OCI-LY3 (cell line): ENCODE measurements around the gene SLC44A1.

Experiments used
- H2AFZ ChIP-seq: fragments of 200-600, 300-600 bp; shearing (Covaris generic); 2 replicates; pipeline ENCODE4 v1.6.0; 2014; ENCODE audit warnings: antibody characterized with exemption, low read depth, low read length
- H3K27ac ChIP-seq: fragments of 200-600, 300-600 bp; sonication (generic); 2 replicates; pipeline ENCODE4 v1.5.1; 2014; ENCODE audit warnings: mild to moderate bottlenecking, low read length, moderate library complexity, mixed read lengths
- H3K27me3 ChIP-seq: fragments of 200-600, 300-600 bp; sonication (generic); 2 replicates; pipeline ENCODE4 v1.6.1; 2014; ENCODE audit warnings: low read depth, low read length, mixed read lengths
- H3K36me3 ChIP-seq: fragments of 200-600, 300-600 bp; sonication (generic); replicated peaks from 2 replicates; pipeline ENCODE3; 2014; ENCODE audit warnings: low read depth, low read length, mixed read lengths
- H3K4me1 ChIP-seq: fragments of 300-600, 200-600 bp; sonication (generic); 2 replicates; pipeline ENCODE4 v1.6.1; 2014; ENCODE audit warnings: low read length, mixed read lengths
- H3K4me2 ChIP-seq: fragments of 200-600, 300-600 bp; sonication (generic); 2 replicates; pipeline ENCODE4 v1.6.1; 2014; ENCODE audit warnings: low read length, mixed read lengths
- H3K4me3 ChIP-seq: fragments of 300-600, 200-600 bp; sonication (generic); 2 replicates; pipeline ENCODE4 v1.5.1; 2014; ENCODE audit warnings: antibody characterized with exemption, mild to moderate bottlenecking, low read length, moderate library complexity
- H3K79me2 ChIP-seq: fragments of 300-600, 200-600 bp; shearing (Covaris generic); 2 replicates; pipeline ENCODE4 v1.6.1; 2014; ENCODE audit warnings: mild to moderate bottlenecking, low read length, mixed read lengths
- H3K9ac ChIP-seq: fragments of 300-600, 200-600 bp; shearing (Covaris generic); 2 replicates; pipeline ENCODE4 v1.6.0; 2014; ENCODE audit warnings: mild to moderate bottlenecking, low read length, moderate library complexity
- H3K9me3 ChIP-seq: fragments of 200-600, 300-600 bp; shearing (Covaris generic); 2 replicates; pipeline ENCODE4 v1.6.1; 2014; ENCODE audit warnings: low read length, mixed read lengths; ENCODE audit not compliant: insufficient read depth
- H4K20me1 ChIP-seq: fragments of 200-600, 300-600 bp; sonication (generic); 2 replicates; pipeline ENCODE4 v1.6.1; 2016; ENCODE audit warnings: low read length, mixed read lengths; ENCODE audit not compliant: insufficient read depth
- EZH2phosphoT487 ChIP-seq: fragments of 200-600 bp; shearing (Covaris generic); IDR thresholded peaks from 2 replicates; pipeline ENCODE4 v1.6.1; 2018; ENCODE audit warnings: antibody characterized with exemption, mixed run types, low read depth
- TF ChIP-seq, protein P1 (sequence below): fragments of 200-600, 300-600 bp; sonication (generic); IDR thresholded peaks from 2 replicates; pipeline ENCODE4 v1.5.1; 2014; ENCODE audit warnings: antibody characterized with exemption, low read length, low read depth

The SLC44A1 gene

DNA sequence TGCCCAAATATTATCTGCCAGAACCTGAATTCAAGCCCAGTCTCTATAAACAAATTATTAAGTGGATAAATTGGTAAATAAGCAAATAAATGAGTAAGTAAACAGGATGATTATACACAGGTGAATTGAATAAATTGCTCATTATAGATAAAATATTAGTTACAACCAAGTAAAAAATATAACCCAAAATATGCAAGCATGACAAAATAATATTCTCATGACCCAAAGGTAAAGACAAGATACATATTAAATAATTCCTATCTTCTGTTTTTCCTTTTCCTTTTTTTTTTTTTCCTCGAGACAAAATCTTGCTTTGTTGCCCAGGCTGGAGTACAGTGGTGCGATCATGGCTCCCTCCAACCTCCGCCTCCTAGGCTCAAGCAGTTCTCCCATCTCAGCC lies 182.2 kb downstream of the SLC44A1 start:
- Histone ChIP-seq H3K4me3 (no peak overlapping the region), H3K9me3 (no peaks in the 10 kb centered on the region), H3K79me2 (no peaks in the 10 kb centered on the region), H3K4me2 (no peak overlapping the region), H3K36me3 (no peaks in the 10 kb centered on the region), H2AFZ (no peak overlapping the region), H3K27me3 (no peaks in the 10 kb centered on the region), H3K27ac (no peak overlapping the region), H4K20me1 (no peaks in the 10 kb centered on the region), H3K4me1 (peaks cover 5% of the 10 kb centered on the region), H3K9ac (no peak overlapping the region)
- TF ChIP-seq, protein P1, sequence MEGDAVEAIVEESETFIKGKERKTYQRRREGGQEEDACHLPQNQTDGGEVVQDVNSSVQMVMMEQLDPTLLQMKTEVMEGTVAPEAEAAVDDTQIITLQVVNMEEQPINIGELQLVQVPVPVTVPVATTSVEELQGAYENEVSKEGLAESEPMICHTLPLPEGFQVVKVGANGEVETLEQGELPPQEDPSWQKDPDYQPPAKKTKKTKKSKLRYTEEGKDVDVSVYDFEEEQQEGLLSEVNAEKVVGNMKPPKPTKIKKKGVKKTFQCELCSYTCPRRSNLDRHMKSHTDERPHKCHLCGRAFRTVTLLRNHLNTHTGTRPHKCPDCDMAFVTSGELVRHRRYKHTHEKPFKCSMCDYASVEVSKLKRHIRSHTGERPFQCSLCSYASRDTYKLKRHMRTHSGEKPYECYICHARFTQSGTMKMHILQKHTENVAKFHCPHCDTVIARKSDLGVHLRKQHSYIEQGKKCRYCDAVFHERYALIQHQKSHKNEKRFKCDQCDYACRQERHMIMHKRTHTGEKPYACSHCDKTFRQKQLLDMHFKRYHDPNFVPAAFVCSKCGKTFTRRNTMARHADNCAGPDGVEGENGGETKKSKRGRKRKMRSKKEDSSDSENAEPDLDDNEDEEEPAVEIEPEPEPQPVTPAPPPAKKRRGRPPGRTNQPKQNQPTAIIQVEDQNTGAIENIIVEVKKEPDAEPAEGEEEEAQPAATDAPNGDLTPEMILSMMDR, result no peak
- no peak for TF ChIP-seq EZH2phosphoT487

DNA sequence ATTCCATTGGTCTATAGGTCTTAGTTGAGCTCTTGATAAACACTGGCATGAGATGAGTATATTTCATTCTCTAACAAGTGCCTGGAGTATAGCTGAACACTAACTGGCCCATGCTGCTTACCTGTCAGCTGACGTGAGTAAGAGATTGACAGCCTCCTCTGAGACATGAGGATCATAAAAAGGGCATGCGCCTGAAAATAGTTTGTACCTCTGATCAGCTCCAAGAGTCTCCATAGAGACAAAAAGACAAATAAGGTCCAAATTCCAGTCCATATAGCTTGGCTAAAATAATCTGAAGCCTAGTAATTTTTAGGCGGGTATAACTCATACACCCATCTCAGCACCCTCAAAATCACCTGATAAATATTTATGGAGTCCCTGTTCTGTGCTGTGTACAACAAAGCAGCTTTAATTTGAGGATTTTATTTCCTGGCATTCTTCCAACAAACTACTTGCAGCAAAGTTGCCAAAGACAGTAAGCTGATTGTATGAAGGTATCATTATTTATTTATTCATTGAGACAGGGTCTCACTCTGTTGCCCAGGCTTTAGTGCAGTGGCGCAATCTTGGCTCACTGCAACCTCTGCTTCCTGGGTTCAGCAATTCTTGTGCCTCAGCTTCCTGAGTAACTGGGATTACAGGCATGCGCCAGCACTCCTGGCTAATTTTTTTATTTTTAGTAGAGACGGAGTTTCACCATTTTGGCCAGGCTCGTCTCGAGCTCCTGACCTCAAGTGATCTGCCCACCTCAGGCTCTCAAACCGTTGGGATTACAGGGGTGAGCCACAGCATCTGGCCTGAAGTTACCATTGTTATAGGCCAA lies 187.2 kb downstream of the SLC44A1 start:
- Histone ChIP-seq H3K27me3 (no peaks in the 10 kb centered on the region), H3K9ac (no peak overlapping the region), H3K4me1 (no peaks in the 10 kb centered on the region), H3K79me2 (no peaks in the 10 kb centered on the region), H4K20me1 (no peaks in the 10 kb centered on the region), H3K27ac (no peak overlapping the region), H3K9me3 (no peaks in the 10 kb centered on the region), H2AFZ (no peak overlapping the region), H3K36me3 (no peaks in the 10 kb centered on the region), H3K4me3 (no peak overlapping the region), H3K4me2 (no peak overlapping the region)
- TF ChIP-seq EZH2phosphoT487, result no peak
- TF ChIP-seq, protein P1, result no peak

DNA sequence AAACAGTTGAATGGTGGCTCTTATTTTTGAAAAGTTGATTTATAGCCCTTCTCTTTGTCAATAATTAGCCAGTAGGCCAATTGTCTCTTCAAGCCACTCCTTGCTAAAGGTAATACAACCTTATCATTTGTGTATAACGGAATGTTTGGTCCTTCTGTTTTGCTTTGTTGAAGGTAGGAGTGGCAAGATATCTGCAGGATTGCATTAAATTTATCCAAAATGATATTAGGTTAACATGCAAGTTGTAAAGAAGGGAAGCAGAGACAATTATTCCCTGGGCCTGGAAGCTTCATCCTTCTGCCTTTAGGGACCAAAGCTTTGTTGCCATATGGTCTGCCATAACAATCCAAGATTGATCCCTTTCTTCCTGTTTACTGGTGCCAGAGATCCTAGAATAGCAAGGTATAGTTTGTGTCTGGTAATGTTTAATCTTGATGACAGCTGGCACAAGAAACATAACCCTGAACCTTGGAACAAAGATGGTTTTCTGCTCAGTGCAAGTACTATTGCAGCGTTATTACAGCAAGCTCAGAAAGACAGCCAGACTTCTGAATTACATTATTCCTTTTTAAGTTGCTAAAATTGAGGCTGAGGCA lies 187.9 kb downstream of the SLC44A1 start:
- H3K27ac ChIP-seq, result no peak overlapping the region
- no peak overlapping the region for H3K9ac ChIP-seq
- H3K79me2 ChIP-seq, result no peaks in the 10 kb centered on the region
- no peak overlapping the region for H2AFZ ChIP-seq
- no peaks in the 10 kb centered on the region for H3K27me3 ChIP-seq
- no peaks in the 10 kb centered on the region for H3K9me3 ChIP-seq
- no peaks in the 10 kb centered on the region for H4K20me1 ChIP-seq
- H3K36me3 ChIP-seq, result no peaks in the 10 kb centered on the region
- H3K4me3 ChIP-seq, result no peak overlapping the region
- H3K4me2 ChIP-seq, result no peak overlapping the region
- H3K4me1 ChIP-seq, result 0 out of 2 replicates have a peak, but pooled peaks cover under 1% of the 10 kb centered on the region
- TF ChIP-seq EZH2phosphoT487, result no peak

DNA sequence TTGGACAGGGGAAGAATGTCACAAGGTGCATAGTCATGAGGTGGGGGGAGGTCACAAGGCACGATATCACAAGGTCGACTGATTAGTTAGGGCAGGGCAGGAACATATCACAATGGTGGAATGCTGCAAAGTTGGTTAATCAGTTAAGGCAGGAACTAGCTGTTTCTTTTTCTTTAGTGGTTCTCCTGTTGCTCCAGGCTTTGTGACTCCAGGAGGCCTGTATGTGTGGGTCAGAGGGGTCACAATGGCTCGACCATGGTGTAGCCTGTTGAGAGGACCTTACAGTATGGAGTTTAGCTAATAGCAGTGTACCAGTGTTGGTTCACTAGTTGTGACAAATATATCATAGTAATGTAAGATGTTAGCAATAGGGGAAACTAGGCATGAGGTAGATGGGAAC lies 191.0 kb downstream of the SLC44A1 start:
- Histone ChIP-seq H3K27ac (no peak overlapping the region), H3K79me2 (no peaks in the 10 kb centered on the region), H3K4me3 (no peak overlapping the region), H4K20me1 (no peaks in the 10 kb centered on the region), H2AFZ (no peak overlapping the region), H3K4me2 (no peak overlapping the region), H3K9me3 (no peaks in the 10 kb centered on the region), H3K27me3 (no peaks in the 10 kb centered on the region), H3K9ac (no peak overlapping the region), H3K36me3 (no peaks in the 10 kb centered on the region), H3K4me1 (peaks cover 8% of the 10 kb centered on the region)
- TF ChIP-seq, protein P1, result no peak
- TF ChIP-seq EZH2phosphoT487, result no peak
